Hematopoietic multipotent progenitor cell treated with erythropoietin and hydrocortisone succinate and interleukin-3 and kit ligand, for 6 days (in vitro differentiated cells): ENCODE measurements around the gene CD69.

Source experiments
- DNase-seq: peaks from one replicate; pipeline ENCODE4 v3.0.0-alpha.2; 2015

CD69 gene

DNA sequence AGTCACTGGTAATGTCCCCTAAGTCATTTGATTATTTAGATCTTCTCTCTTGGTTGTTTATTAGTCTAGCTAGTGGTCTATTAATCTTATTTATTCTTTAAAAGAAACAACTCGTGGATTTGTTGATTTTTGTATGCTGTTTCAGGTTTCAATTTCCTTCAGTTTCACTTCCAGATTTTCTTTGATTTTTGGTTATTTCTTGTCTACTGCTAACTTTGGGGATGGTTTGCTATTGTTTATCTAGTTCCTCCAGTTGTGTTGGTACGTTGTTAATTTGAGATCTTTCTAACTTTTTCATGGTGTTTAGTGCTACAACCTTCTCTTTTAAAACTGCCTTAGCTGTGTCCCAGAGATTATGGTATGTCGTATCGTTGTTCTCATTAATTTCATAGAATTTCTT is 18.5 kb upstream of the CD69 start:
- DNase-seq, result no peak

DNA sequence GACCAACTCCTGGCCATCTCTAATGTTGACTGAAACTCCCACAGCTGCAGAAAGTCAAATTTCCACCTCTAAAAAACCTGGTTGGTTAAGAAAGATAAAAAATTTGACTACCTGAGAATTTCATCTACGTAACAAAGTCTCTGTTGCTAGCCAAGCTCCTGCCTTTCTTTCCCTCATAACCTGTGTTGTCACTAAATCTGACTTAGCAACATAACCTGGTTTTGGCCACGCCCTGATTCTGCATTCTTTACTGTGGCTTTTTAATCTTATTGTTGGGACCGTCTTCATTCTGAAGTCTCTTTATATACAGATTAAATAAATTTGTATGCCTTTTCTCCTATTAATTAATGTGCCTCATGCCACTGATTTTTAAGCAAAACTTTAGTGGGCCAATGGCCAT is 16.1 kb upstream of the CD69 start:
- no peak for DNase-seq

DNA sequence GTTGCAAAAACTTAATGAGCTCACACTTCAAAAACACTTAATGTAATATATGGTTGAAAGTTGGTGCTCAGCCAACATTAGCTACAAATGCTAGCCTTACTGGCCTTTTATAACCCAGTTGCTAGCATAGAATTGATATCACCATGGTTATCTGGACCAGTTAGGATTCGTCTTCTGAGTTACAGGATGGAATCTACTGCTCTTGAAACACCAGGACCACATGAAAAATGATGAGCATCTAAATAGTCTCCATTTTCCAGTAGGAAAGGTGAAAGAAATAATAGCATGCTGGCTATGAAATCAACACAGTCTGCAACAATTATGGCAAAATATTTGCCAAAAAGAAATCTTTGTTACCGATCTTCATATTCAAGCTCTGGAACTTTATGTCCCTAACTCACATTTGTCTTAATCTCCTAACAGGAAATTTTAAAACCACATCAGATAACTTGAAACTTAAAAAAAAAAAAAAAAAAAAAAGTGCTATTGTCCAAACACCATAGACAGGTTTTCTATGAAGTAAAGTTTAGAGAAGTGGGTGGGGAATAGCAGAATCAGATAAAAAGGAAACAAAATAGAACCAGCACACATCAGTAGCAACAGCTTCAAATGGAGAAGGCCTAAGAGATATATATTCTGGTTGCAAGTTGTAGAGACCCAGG is 12.6 kb upstream of the CD69 start:
- peak; percentile 65 for DNase-seq

DNA sequence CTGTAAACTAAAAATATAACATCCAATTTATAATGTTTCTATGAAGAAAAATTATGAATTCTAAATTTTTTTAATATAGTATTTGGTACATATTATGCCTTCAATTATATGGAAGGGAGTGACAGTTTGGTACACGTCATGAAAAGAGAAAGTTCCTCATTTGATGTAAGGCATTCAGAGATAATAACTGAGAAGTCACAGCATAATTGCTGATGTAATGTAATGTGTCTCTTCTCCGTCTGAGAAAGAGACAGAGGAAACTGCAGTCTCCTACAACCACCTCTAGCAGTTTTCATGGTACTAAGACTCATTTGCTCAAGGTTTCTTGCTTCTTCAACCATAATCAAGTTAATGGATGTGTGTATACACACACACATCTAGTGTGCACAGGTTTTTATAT is 2.3 kb upstream of the CD69 start:
- peak; percentile 79 for DNase-seq

DNA sequence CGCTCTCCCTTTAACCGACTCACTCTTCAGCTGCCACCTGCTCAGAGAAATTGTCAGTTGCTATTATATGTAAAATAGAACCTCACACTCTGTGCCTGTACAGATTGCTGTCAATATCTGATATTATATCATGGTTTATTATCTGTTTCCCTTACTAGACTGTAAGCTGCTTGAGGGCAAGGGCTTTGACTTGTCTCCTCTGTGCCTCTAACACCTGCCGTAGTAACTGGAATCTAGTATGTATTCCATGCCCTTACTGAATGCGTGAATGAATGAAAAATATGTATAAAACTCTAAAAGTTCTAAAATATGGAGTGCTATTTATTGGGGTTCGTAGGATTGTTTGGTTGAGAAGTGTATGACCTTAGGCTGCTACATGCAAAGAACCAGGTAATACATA is 1.7 kb upstream of the CD69 start:
- DNase-seq, result no peak

DNA sequence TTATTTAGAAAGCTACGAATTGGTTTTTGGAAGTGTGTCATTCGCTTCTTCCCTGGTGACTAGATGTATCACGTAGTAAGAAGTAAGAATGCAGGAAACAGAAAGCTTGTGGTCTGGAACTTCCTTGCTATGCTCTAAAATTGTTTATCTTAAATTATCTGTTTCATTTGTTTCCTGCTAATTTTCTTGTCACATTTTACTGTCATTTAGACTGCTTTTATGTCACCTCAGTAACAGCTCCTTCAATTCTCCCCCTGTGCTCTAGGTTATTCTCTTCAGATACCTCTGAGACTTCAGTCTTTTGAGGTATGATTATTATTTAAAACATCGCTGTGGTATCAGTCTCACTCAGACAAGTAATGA is 699 bp upstream of the CD69 start:
- peak; percentile 68 for DNase-seq

GRCh38 chr12:9760120-9760519 is 581 bp downstream of the CD69 start:
- DNase-seq, result no peak

- DNase-seq, result no peak
Observed at GRCh38 chr12:9759694-9760093, 1.0 kb downstream of the CD69 start.

- peak; percentile 71 for DNase-seq
Observed at GRCh38 chr12:9758119-9758518, 2.6 kb downstream of the CD69 start.

DNA sequence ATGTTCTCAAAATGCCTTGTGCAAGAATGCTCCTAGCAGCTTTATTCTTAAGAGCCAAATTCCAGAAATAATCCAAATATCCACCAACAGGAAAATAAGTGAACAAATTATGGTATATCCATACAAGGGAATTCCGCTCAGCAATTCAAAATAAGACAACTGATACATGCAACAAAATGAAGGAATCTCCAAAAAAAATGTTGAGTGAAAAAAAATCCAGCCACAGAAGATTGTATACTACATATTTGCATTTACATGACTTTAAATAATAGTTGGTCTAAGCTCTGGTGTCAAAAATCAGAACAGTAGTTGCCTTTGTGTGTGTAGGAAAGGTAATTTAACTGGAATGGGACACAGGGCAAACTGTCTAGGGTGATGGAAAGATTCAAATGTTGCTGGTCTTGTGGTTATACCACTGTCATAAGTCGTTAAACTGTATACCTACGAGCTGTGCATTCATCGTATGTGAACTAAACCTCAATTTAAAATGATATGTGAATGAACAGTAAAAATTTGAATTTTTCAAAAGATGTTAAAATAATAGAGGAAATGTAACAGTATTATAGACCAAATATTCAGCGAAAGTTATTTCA is 3.2 kb downstream of the CD69 start:
- no peak for DNase-seq

DNA sequence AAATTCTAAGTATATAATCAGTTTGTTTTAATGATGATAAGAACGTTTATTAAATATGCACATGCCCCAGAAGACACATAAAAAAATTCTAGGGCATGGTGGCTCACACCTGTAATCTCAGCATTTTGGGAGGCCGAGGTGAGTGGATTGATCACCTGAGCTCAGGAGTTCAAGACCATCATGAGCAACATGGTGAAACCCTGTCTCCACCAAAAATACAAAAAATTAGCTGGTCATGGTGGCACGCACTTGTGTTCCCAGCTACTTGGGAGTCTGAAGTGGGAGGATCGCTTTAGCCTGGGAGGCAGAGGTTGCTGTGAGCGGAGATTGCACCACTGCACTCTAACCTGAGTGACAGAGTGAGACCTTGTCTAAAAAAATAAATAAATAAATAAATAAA is 4.0 kb downstream of the CD69 start:
- DNase-seq, result no peak

GRCh38 chr12:9756170-9756569 is 4.5 kb downstream of the CD69 start:
- no peak for DNase-seq

- DNase-seq, result no peak
Observed at GRCh38 chr12:9755567-9755966, 5.1 kb downstream of the CD69 start.

- DNase-seq, result no peak
Observed at GRCh38 chr12:9755035-9755434, 5.7 kb downstream of the CD69 start.

DNA sequence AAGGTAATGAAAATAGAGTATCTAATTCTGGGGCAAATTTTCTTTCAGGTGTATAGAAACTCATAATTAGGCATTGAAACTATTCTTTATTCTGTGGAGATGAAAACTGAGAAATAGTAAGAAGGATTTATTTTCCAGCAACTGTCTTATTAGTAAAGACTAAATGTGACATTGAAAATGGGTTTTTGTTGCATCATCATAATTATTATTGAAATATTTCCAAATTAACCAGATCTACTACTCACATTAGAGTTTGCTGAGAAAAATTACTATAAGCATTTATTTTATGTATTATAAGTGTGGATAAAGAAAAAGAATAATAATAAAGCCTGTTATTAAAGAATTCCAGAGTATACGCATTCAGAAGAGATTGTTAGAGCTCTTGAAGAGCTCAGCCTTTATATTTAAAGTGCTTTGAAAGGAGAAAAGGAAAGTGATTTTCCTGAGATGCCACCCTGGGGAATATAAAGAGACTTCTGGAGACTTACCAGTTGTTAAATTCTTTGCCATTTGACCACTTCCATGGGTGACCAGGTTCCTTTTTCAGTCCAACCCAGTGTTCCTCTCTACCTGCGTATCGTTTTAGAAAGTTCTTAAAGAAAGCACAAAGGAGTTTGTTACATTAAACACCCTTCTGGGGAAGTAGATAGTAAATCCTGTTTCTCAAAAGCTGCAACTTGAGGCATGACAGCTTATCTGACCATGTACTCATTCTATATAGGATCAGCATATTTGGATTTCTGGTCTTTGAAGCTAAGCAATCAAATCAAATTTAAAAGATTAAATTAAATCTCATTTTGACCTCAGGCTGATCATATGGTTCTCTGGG is 6.4 kb downstream of the CD69 start:
- no peak for DNase-seq

DNA sequence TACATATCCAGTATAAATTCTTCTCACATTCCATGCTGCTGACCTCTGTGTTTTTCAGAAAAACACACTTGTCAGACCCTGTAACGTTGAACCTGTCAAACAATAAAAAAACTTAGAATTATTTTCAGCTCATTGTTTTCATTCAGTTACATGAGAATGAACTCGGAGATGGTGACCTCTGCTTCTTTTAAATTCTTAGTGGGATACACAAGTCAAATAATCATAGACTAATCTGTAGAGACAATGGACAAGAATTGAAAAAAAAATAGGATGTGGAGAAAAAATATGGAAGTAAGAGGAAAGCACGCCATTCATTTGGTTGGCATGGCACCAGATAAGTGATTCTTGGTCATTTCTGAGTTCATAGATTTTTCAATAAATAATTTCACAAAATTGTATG is 7.2 kb downstream of the CD69 start:
- no peak for DNase-seq

- DNase-seq, result no peak
Observed at GRCh38 chr12:9753073-9753472, 7.6 kb downstream of the CD69 start.

GRCh38 chr12:9752145-9752933 is 8.4 kb downstream of the CD69 start:
- no peak for DNase-seq

DNA sequence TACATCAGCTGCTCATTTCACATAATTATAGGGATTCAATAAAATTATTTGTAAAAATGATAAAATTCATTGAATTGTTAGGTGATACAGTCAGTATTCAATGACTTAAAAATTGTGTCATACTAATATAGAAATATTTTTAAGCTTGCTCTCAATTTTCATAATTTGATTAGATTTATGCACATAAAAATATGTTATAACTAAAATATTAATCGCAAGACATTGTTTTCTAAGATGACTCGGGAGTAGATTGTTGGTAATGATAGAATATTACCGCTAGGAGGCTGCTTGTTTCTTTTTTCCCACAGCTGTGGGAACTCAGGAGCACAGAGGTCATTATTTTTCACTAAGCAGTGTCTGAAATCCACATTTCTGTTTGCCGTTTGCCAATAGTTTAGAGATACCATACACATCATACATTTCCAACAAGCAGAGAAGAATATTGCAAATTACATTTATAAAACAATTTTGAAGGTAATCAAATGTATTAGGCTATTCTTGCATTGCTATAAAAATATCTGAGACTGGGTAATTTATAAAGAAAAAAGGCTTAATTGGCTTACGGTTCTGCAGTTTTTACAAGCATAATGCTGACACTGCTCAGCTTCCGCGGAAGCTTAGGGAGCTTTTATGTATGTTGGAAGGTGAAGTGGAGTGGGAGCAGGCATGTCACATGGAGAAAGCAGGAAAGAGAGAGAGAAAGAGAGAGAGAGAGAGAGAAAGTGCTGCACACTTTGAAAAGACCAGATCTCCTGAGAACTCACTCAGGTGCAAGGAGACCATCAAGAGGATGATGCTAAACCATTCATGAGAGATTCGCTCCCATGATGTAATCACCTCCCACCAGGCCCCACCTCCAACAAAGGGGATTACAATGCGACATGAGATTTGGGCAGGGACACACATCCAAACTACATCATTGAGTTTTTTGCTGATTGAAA is 9.2 kb downstream of the CD69 start:
- DNase-seq, result peak; percentile 69

- peak; percentile 92 for DNase-seq
Observed at GRCh38 chr12:9750276-9751203, 10.2 kb downstream of the CD69 start.

- DNase-seq, result no peak
Observed at GRCh38 chr12:9749640-9750039, 11.1 kb downstream of the CD69 start.
